Effector memory CD4-positive, alpha-beta T cell (primary cell): ENCODE measurements around the gene CCDC50.

Experiments
- DNase-seq, 3 donors: peaks; one replicate each; pipeline ENCODE4 v3.0.0-alpha.2; 2020
- H3K27ac ChIP-seq: 2 replicates; pipeline ENCODE4 v1.7.0; 2013; ENCODE audit warnings: mild to moderate bottlenecking, low read length, moderate library complexity; ENCODE audit not compliant: insufficient read depth, poor library complexity, severe bottlenecking
- H3K27me3 ChIP-seq: replicated peaks from 2 replicates; pipeline ENCODE4 v1.7.0; 2013; ENCODE audit warnings: mild to moderate bottlenecking, low read length; ENCODE audit not compliant: insufficient read depth, control insufficient read depth, poor library complexity, severe bottlenecking
- H3K36me3 ChIP-seq: 2 replicates; pipeline ENCODE4 v1.7.0; 2013; ENCODE audit warnings: mild to moderate bottlenecking, low read length, moderate library complexity; ENCODE audit not compliant: control insufficient read depth, insufficient read depth
- H3K4me1 ChIP-seq: 2 replicates; pipeline ENCODE4 v1.7.0; 2013; ENCODE audit warnings: low read length, mild to moderate bottlenecking; ENCODE audit not compliant: control insufficient read depth, insufficient read depth, poor library complexity, severe bottlenecking
- H3K4me3 ChIP-seq: 2 replicates; pipeline ENCODE4 v1.7.0; 2013; ENCODE audit warnings: low read length, low read depth, mild to moderate bottlenecking; ENCODE audit not compliant: insufficient read depth, poor library complexity, severe bottlenecking
- H3K9me3 ChIP-seq: 2 replicates; pipeline ENCODE4 v1.7.0; 2013; ENCODE audit warnings: mild to moderate bottlenecking, low read length, moderate library complexity; ENCODE audit not compliant: control insufficient read depth
- total RNA-seq, 3 donors: gene quantifications; one replicate each; lab custom pipeline; 2026; lab: John Stamatoyannopoulos, UW

CCDC50 gene, protein sequence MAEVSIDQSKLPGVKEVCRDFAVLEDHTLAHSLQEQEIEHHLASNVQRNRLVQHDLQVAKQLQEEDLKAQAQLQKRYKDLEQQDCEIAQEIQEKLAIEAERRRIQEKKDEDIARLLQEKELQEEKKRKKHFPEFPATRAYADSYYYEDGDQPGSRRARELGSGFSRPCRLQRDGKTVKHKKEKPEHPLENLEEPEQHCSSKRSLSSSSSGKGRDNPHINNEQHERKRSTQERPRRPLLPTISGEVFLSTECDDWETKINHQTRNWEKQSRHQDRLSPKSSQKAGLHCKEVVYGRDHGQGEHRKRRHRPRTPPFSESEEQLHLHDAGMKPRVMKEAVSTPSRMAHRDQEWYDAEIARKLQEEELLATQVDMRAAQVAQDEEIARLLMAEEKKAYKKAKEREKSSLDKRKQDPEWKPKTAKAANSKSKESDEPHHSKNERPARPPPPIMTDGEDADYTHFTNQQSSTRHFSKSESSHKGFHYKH
- 29.4 to 35.0 (median 34.2) reads per million in 3 donors for total RNA-seq

DNA sequence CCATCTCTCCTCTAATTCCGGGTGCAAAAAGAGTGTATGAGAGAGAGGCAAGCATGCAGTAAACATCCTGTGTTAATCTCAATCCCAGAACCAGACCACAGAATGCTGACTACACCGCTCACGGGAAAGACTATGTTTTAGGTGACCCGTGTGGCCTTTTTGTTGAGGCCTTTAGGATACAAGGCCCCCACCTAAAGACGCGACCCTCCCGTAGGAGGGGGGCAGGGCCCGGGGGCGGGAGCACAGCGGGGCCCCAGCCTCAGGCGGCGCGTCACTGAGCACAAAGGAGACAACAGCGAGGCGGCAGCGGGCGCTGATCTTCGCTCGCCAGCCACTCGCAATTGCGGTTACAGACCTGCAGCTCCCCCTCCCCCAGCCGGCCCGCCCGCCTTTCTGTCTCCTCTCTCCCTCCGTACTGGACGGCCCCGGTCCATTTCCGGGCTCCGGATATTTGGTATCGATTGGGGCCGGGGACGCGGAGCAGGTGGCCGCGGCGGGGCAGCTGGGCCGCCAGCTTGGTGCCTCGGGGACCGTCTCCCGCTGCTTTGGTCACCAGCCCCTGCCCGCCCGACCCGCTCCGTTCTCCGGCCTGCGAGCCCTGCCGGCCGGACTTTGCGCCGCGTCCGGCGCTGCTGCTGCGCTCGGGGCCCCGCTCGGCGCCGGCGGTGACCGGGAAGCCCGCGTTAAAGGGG, at the start of gene CCDC50:
CCDC50 (plus strand) TSS at position 433 of the 692 bp plus-strand sequence. CDS start 281 bp downstream, outside the sequence.
- Histone ChIP-seq H3K27ac (peak within 1 kb of the TSS; percentile 33), H3K36me3 (no peaks in the 10 kb centered on the region), H3K27me3 (no peaks in the 10 kb centered on the region), H3K9me3 (no peaks in the 10 kb centered on the region), H3K4me1 (peaks cover 4% of the 10 kb centered on the region), H3K4me3 (peak within 1 kb of the TSS; percentile 59)
- peak; percentile 17 to 43 (median 34) for DNase-seq

DNA sequence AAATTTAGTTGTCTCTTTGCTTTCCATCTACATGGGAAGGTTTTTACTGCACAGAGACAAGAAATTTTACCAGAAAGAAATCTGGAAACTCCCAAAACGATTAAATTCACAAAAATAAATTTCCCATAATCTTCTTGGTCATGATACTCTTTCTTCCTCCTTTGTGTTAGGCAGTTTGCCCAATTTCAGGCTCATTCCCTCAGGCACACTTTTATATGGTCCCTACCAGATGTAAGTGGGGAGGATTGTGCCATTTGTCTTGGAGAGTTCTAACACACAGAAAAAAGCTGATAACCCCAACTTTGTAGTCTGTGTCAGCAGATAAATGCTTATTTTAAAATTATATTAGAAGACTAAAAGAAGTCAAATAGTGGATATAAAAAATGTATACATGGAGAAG, 49.1 kb upstream of the CCDC50 start:
- no peaks in the 10 kb centered on the region for H3K36me3 ChIP-seq
- no peaks in the 10 kb centered on the region for H3K9me3 ChIP-seq
- DNase-seq: no peak
- no peaks in the 10 kb centered on the region for H3K4me1 ChIP-seq
- H3K27me3 ChIP-seq: no peaks in the 10 kb centered on the region
- H3K4me3 ChIP-seq: no peak overlapping the region
- no peak overlapping the region for H3K27ac ChIP-seq

DNA sequence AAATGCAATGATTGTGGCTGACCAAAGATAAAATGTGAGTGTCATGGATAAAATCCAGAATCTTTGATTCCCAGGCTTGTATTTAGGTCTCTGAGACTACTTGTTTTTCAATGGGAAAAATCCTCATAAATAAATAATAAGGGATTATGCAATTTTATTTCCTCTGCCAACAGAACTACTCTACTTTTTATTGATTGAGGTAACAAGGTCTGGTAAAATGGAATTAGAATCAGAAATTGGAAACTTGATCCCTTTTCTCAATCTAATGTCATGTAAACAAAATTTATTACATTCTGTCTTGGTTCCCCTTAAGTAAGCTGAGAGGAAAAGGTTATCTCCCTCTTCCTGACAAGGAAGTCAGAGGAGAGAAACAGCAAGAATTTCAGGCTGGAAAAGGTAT, 48.3 kb upstream of the CCDC50 start:
- H3K4me1 ChIP-seq: no peaks in the 10 kb centered on the region
- no peak overlapping the region for H3K27ac ChIP-seq
- H3K36me3 ChIP-seq: no peaks in the 10 kb centered on the region
- H3K27me3 ChIP-seq: no peaks in the 10 kb centered on the region
- no peak overlapping the region for H3K4me3 ChIP-seq
- no peak for DNase-seq
- no peaks in the 10 kb centered on the region for H3K9me3 ChIP-seq

DNA sequence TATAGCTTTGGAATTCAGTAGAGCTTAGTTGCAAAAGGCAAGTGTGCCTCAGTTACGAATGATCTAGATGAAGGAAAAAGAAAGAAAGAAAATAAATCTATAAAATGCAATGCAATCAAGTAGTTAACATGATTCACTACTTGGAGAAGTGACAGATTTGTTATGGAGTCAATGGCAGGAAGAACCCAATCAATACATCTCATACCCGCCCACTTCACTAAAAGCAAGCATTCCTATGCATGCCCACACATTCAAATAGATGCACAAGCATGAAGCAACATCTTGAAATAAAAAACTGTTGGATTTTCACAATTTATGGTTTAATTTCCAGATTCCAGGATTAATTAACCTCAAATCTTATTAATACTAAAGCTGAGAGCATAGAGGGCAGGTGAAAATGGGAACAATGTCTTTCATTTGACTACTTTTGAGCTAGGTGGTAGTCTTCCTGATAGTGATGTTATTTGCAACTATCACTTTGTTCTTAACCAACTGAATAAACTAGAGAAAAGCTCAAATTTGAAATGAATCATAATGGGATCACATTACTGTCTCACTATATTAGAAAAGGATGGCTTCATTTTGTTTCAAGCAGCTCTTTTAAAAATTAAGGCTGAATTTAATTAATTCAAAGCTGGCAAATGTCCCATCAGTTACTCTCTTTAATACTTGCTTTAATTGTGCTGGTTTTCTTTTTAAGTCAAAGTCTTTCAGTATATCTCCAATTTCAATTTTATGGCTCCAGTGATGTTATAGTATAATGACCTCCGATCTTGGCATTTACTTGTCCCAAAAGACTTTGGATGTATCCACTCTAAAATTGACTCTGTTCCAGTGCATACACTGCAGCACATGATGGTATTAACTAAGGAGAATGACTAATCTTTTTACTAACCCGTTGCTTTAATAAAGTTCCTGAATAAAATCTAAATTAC, 46.7 kb upstream of the CCDC50 start:
- no peak overlapping the region for H3K27ac ChIP-seq
- no peaks in the 10 kb centered on the region for H3K27me3 ChIP-seq
- DNase-seq: no peak
- no peak overlapping the region for H3K4me3 ChIP-seq
- no peaks in the 10 kb centered on the region for H3K9me3 ChIP-seq
- H3K4me1 ChIP-seq: no peaks in the 10 kb centered on the region
- no peaks in the 10 kb centered on the region for H3K36me3 ChIP-seq

DNA sequence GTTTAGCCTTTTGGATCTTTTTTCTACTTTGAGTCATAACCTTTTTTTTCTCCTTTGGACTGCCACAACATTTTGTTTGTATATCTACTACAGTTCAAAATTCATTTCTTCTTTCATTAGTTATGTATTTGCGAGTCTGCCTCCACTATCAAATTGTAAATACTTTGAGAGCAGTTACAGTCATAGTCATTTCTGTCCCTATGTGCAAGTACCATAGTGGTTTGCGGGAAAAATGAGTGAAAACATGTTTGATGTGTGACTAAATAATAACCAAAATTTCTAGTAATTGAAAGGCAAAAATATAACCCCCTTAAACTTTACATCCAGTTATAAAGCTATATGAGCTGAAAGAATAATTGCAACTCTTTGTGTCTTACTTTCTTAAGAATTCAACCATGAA, 45.8 kb upstream of the CCDC50 start:
- DNase-seq: no peak
- Histone ChIP-seq H3K27me3 (no peaks in the 10 kb centered on the region), H3K36me3 (no peaks in the 10 kb centered on the region), H3K4me1 (no peaks in the 10 kb centered on the region), H3K27ac (no peak overlapping the region), H3K4me3 (no peak overlapping the region), H3K9me3 (no peaks in the 10 kb centered on the region)

DNA sequence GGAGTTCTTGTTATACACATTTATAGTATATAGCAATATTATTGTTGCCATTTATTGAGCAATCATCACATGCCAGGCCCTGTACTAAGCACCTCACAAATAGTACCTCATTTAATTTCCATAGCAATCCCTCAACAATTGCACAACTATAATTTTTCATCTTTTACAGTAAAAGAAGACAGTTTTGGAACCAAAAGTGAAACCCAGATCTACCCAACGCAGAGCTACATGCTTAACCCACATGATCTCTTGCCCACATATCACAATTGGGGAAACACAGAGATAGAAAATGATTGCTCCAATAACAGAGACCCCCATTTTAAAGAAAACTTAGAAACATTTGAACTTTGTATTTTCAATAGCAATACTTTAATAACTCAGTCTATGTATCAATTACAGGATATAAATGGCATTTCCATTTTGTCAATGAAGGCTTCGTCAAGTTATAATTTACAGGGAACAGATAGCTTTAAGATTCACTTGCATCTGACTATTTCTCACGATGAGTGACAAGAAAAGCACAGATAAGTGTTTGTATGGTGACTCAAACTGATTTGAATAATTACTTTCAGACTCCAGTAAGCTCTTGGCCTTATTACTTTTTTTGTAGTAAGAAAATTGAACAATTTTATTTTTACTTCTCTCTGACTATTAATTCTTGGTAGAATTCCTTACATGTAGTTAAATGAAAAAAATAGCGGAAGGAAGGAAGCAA, 38.7 kb upstream of the CCDC50 start:
- Histone ChIP-seq H3K4me1 (no peaks in the 10 kb centered on the region), H3K4me3 (peak overlapping the region; percentile 4), H3K27ac (no peak overlapping the region), H3K36me3 (no peaks in the 10 kb centered on the region), H3K27me3 (no peaks in the 10 kb centered on the region), H3K9me3 (no peaks in the 10 kb centered on the region)
- DNase-seq: no peak

DNA sequence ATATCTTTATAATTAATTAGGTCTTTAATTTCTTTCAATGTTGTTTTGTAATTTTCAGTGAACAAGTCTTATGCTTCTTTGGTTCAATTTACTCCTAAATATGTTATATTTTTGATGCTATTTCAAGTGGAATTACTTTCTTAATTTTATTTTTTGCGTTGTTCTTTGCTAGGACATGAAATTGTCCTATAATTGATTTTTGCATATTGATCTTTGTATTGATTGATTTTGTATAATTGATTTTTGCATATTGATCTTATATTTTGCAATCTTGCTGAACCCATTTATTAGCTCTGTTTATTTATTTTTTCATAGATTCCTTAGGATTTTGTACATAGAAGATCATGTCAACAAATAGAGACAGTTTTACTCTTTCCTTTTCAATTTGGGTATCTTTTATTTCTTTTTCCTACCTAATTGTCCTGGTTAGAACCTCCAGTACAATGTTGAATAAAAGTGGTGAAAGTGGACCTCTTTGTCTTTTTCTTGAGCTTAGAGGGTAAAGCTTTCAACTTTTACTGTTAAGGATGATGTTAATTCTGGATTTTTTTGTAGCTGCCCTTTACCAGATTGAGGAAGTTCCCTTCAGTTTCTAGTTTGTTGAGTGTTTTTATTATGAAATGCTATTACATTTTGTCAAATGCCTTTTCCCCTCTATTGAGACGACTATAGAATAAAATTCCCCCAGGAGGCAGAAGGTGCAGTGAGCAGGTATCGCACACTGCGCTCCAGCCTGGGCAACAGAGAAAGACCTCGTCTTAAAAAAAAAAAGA, 36.8 kb upstream of the CCDC50 start:
- DNase-seq: no peak

DNA sequence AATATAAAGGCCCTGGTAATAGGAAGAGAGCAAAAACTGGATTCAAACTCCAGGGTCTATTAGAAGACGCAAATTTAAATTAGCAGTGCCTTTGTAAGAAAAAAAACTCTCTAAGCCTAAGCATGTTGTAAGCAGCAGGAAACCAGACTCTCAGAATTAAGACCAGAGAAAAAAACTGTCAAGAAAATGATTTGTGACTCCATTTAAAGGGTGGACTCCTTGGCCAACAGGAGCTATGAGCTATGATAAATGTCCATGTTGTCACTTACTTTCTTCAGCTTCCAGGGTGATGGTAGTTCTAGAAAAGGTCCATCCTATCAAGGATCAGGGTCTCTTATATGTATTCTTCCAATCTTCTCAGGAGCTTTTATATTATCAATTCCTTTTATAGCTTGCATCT, 34.9 kb upstream of the CCDC50 start:
- DNase-seq: no peak
- no peak overlapping the region for H3K27ac ChIP-seq
- H3K27me3 ChIP-seq: no peaks in the 10 kb centered on the region
- no peaks in the 10 kb centered on the region for H3K36me3 ChIP-seq
- H3K4me3 ChIP-seq: no peak overlapping the region
- H3K9me3 ChIP-seq: no peaks in the 10 kb centered on the region
- H3K4me1 ChIP-seq: no peaks in the 10 kb centered on the region

More for the DNA sequence above, 36.8 kb upstream of the CCDC50 start:
- H3K4me3 ChIP-seq: no peak overlapping the region
- H3K27me3 ChIP-seq: no peaks in the 10 kb centered on the region
- H3K36me3 ChIP-seq: no peaks in the 10 kb centered on the region
- H3K4me1 ChIP-seq: no peaks in the 10 kb centered on the region
- no peaks in the 10 kb centered on the region for H3K9me3 ChIP-seq
- no peak overlapping the region for H3K27ac ChIP-seq
